K562 (cell line): ENCODE results near the gene DGUOK. TPM values are rescaled to one million over a fixed set of nuclear protein-coding genes. Genes with fewer than 3 reads are reported as not detected.

Experiments used
- CHCHD3 ChIP-seq: fragments of 250-450 bp; sonication (Bioruptor Pico); IDR thresholded peaks from 2 replicates; pipeline ENCODE4 v2.1.2; 2022; ENCODE audit warnings: mild to moderate bottlenecking
- CLOCK ChIP-seq: fragments of 250-450 bp; sonication (Bioruptor Pico); IDR thresholded peaks from 2 replicates; pipeline ENCODE4 v1.4.0; 2020; ENCODE audit warnings: mild to moderate bottlenecking, moderate library complexity, borderline replicate concordance
- CTCFL ChIP-seq: IDR thresholded peaks from 2 replicates; pipeline ENCODE4 v1.6.1; 2011; ENCODE audit warnings: borderline replicate concordance, low read depth, mild to moderate bottlenecking, moderate library complexity, low read length; ENCODE audit not compliant: insufficient read depth, poor library complexity, severe bottlenecking
- ELF4 ChIP-seq: fragments of 450-650 bp; formaldehyde crosslinking; IDR thresholded peaks from 2 replicates; pipeline ENCODE4 v1.4.0; 2022; ENCODE audit warnings: missing genetic modification characterization
- PHF21A ChIP-seq: fragments of 450-650 bp; IDR thresholded peaks from 2 replicates; pipeline ENCODE4 v1.6.1; 2017; ENCODE audit warnings: low read depth, borderline replicate concordance
- PREB ChIP-seq: sonication (generic); formaldehyde crosslinking; IDR thresholded peaks from 2 replicates; pipeline ENCODE4 v1.8.1; 2023; ENCODE audit warnings: mild to moderate bottlenecking, missing genetic modification reagents
- STAG1 ChIP-seq: sonication (generic); formaldehyde crosslinking; IDR thresholded peaks from 2 replicates; pipeline ENCODE4 v1.5.0; 2020; ENCODE audit warnings: missing genetic modification reagents, borderline replicate concordance
- ZNF253 ChIP-seq: fragments of 250-450 bp; sonication (Bioruptor Pico); conservative IDR thresholded peaks from 2 replicates; pipeline ENCODE4 v1.6.1; 2021; ENCODE audit warnings: mild to moderate bottlenecking
- ZNF398 ChIP-seq: fragments of 250-450 bp; sonication (Bioruptor Pico); IDR thresholded peaks from 2 replicates; pipeline ENCODE4 v1.8.0; 2021; ENCODE audit warnings: moderate library complexity, mild to moderate bottlenecking, inconsistent platforms
- polyA plus RNA-seq, 8 experiments: library from polyadenylated mRNA; depleted of rRNA in 4 of 8; stranded (reverse) in 5 of 8; unstranded in 3 of 8; fragments of >200 nt; fragmentation: Nextera tagmentation in 2 of 8; fragmentation: Illumina TruSeq in 1 of 8; extraction: Ambion mirVana in 2 of 8; extraction: Trizol in 1 of 8; gene quantifications; 2 replicates each; pipeline versions ENCODE4 v1.2.1 to v1.2.3, GENCODE V29; 2011 to 2014; ENCODE audit warnings: inconsistent platforms in 1 of 8, missing spikeins in 1 of 8
- total RNA-seq, 7 experiments: library from RNA; depleted of rRNA in 6 of 7; stranded (reverse); fragments of >200 nt in 6 of 7; fragmentation: Illumina TruSeq in 2 of 7; extraction: Trizol in 2 of 7; gene quantifications; 2 replicates each; pipeline versions ENCODE4 v1.2.1 to v1.2.3, GENCODE V29; 2011 to 2021; ENCODE audit warnings: low replicate concordance in 1 of 7
- TF ChIP-seq, protein P1 (sequence below): sonication (generic); formaldehyde crosslinking; IDR thresholded peaks from 2 replicates; pipeline ENCODE4 v1.8.1; 2023; ENCODE audit warnings: mild to moderate bottlenecking, missing genetic modification reagents
- TF ChIP-seq, protein P2 (sequence below): sonication (generic); formaldehyde crosslinking; IDR thresholded peaks from 2 replicates; pipeline ENCODE4 v1.8.0; 2023; ENCODE audit warnings: missing genetic modification reagents, mild to moderate bottlenecking, borderline replicate concordance

The DGUOK gene
- total and polyA plus RNA-seq, 9 of the 15 experiments (the other 6 are each of a cell fraction or from before 2014, with no cell fraction given), result 67.0 to 288 (median 126) TPM

DNA sequence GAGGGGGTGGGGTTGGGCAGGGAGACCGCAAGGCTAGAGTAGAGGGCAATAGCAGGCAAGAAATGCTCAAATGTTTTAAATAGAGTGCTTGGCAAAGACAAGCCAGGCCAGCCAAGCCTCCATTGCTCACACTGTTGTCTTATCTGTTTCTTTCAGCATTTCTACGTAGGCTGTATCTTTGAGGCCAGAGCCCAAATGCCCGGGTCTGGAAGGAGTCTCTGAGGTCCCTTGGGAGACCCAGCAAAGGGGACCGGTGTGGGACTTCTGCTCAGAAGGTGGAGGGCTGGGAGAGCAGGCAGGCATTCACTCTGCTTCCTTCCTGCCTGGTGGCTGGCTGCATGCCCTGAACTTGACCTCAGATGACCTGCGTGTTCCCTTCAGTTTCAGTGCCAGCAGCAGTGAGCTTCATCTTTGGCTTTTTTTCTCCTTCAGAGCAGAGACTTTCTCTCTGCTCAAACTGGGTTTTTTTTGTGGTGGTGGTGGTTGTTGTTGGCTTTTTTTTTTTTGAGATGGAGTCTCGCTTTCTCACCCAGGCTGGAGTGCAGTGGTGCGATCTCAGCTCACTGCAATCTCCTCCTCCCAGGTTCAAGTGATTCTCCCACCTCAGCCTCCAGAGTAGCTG is 44.3 kb downstream of the DGUOK start (continued):
- TF ChIP-seq CLOCK (CRISPR knock-in tag) (no peak), CHCHD3 (no peak), CTCFL (no peak), ZNF253 (CRISPR knock-in tag) (no peak), PREB (CRISPR knock-in tag) (no peak), ZNF398 (CRISPR knock-in tag) (no peak), PHF21A (no peak), ELF4 (CRISPR knock-in tag) (no peak), STAG1 (no peak)
- TF ChIP-seq, protein P1, sequence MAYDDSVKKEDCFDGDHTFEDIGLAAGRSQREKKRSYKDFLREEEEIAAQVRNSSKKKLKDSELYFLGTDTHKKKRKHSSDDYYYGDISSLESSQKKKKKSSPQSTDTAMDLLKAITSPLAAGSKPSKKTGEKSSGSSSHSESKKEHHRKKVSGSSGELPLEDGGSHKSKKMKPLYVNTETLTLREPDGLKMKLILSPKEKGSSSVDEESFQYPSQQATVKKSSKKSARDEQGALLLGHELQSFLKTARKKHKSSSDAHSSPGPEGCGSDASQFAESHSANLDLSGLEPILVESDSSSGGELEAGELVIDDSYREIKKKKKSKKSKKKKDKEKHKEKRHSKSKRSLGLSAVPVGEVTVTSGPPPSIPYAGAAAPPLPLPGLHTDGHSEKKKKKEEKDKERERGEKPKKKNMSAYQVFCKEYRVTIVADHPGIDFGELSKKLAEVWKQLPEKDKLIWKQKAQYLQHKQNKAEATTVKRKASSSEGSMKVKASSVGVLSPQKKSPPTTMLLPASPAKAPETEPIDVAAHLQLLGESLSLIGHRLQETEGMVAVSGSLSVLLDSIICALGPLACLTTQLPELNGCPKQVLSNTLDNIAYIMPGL (CRISPR knock-in tag), result no peak
- TF ChIP-seq, protein P2, sequence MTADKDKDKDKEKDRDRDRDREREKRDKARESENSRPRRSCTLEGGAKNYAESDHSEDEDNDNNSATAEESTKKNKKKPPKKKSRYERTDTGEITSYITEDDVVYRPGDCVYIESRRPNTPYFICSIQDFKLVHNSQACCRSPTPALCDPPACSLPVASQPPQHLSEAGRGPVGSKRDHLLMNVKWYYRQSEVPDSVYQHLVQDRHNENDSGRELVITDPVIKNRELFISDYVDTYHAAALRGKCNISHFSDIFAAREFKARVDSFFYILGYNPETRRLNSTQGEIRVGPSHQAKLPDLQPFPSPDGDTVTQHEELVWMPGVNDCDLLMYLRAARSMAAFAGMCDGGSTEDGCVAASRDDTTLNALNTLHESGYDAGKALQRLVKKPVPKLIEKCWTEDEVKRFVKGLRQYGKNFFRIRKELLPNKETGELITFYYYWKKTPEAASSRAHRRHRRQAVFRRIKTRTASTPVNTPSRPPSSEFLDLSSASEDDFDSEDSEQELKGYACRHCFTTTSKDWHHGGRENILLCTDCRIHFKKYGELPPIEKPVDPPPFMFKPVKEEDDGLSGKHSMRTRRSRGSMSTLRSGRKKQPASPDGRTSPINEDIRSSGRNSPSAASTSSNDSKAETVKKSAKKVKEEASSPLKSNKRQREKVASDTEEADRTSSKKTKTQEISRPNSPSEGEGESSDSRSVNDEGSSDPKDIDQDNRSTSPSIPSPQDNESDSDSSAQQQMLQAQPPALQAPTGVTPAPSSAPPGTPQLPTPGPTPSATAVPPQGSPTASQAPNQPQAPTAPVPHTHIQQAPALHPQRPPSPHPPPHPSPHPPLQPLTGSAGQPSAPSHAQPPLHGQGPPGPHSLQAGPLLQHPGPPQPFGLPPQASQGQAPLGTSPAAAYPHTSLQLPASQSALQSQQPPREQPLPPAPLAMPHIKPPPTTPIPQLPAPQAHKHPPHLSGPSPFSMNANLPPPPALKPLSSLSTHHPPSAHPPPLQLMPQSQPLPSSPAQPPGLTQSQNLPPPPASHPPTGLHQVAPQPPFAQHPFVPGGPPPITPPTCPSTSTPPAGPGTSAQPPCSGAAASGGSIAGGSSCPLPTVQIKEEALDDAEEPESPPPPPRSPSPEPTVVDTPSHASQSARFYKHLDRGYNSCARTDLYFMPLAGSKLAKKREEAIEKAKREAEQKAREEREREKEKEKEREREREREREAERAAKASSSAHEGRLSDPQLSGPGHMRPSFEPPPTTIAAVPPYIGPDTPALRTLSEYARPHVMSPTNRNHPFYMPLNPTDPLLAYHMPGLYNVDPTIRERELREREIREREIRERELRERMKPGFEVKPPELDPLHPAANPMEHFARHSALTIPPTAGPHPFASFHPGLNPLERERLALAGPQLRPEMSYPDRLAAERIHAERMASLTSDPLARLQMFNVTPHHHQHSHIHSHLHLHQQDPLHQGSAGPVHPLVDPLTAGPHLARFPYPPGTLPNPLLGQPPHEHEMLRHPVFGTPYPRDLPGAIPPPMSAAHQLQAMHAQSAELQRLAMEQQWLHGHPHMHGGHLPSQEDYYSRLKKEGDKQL, result no peak
